Colonic mucosa (tissue), 4 donors: Measurements from ENCODE around the gene MRPS33. TPM values are rescaled to one million over a fixed set of nuclear protein-coding genes. Genes with fewer than 3 reads are reported as not detected.

Experiments
- DNase-seq: peaks from one replicate; pipeline ENCODE4 v3.0.0-alpha.2; 2020
- H3K27ac ChIP-seq: fragments of 200-600 bp; one replicate; pipeline ENCODE4 v1.8.0; 2021
- H3K27me3 ChIP-seq: fragments of 200-600 bp; one replicate; pipeline ENCODE4 v1.8.0; 2021
- H3K36me3 ChIP-seq: fragments of 200-600 bp; one replicate; pipeline ENCODE4 v1.8.0; 2021
- H3K4me1 ChIP-seq: fragments of 200-600 bp; one replicate; pipeline ENCODE4 v1.8.0; 2021; ENCODE audit warnings: mild to moderate bottlenecking
- H3K4me3 ChIP-seq: fragments of 200-600 bp; one replicate; pipeline ENCODE4 v1.8.0; 2021
- H3K9ac ChIP-seq, 2 donors: one replicate each; pipeline ENCODE4 v1.7.0; 2013; ENCODE audit warnings: control low read depth in 2 of 2, low read depth in 2 of 2, low read length in 2 of 2
- H3K9me3 ChIP-seq: fragments of 200-600 bp; one replicate; pipeline ENCODE4 v1.8.0; 2021
- CTCF ChIP-seq: fragments of 200-600 bp; IDR thresholded peaks from one replicate; pipeline ENCODE4 v1.8.0; 2022; ENCODE audit warnings: antibody characterized with exemption, mild to moderate bottlenecking
- intact Hi-C: fragments of 100-400 bp; cut with DNase I; formaldehyde crosslinking; loops from one replicate; pipeline ENCODE4 v1.14.1; 2022
- total RNA-seq, 2 donors: library from RNA; stranded (reverse); fragmentation: NEBNext Ultra II Directional in 1 of 2; extraction: Animal tissue kit (Norgen Biotek cat#: 25700) in 1 of 2; gene quantifications; one replicate each; pipeline ENCODE4 v1.2.1, GENCODE V29; 2021
- donor health status: healthy.
- donor health status: DM: no; HTN: no; CAD: no.
- donor health status: DM: no; HTN: no; CAD: no.

Gene MRPS33
- total RNA-seq, 2 donors from 2014 or later, result 77.3 to 123 TPM

GRCh38 chr7:140990193-140990962, 24.4 kb downstream of the MRPS33 start:
- no peak for DNase-seq
- H3K4me3 ChIP-seq, result no peak overlapping the region
- no peaks in the 10 kb centered on the region for H3K4me1 ChIP-seq
- H3K36me3 ChIP-seq, result no peaks in the 10 kb centered on the region
- no peak overlapping the region for H3K27ac ChIP-seq
- intact Hi-C loops, result no loop called here
- no peak overlapping the region for H3K9ac ChIP-seq
- no peak for TF ChIP-seq CTCF
- H3K9me3 ChIP-seq, result no peaks in the 10 kb centered on the region
- H3K27me3 ChIP-seq, result no peaks in the 10 kb centered on the region

GRCh38 chr7:140989068-140989467, 25.7 kb downstream of the MRPS33 start:
- Histone ChIP-seq H3K9ac (no peak overlapping the region), H3K36me3 (no peaks in the 10 kb centered on the region), H3K27ac (no peak overlapping the region), H3K4me3 (no peak overlapping the region), H3K4me1 (no peaks in the 10 kb centered on the region), H3K9me3 (no peaks in the 10 kb centered on the region), H3K27me3 (no peaks in the 10 kb centered on the region)
- no peak for DNase-seq
- intact Hi-C loops, result loop anchor here (10.0 kb wide), 1 partner anchor 314 kb away; the partner anchor contains the start of gene ADCK2
- no peak for TF ChIP-seq CTCF

GRCh38 chr7:140983802-140984201, 30.9 kb downstream of the MRPS33 start:
- no peak overlapping the region for H3K9ac ChIP-seq
- H3K4me1 ChIP-seq, result no peaks in the 10 kb centered on the region
- H3K27me3 ChIP-seq, result no peaks in the 10 kb centered on the region
- DNase-seq, result peak; percentile 22
- H3K36me3 ChIP-seq, result no peaks in the 10 kb centered on the region
- no peaks in the 10 kb centered on the region for H3K9me3 ChIP-seq
- intact Hi-C loops, result loop anchor here (10.0 kb wide), 1 partner anchor 309 kb away; the partner anchor contains the start of gene ADCK2
- no peak for TF ChIP-seq CTCF
- no peak overlapping the region for H3K4me3 ChIP-seq
- no peak overlapping the region for H3K27ac ChIP-seq

GRCh38 chr7:140982508-140982907, 32.2 kb downstream of the MRPS33 start:
- no peak overlapping the region for H3K4me3 ChIP-seq
- no peaks in the 10 kb centered on the region for H3K4me1 ChIP-seq
- no peaks in the 10 kb centered on the region for H3K9me3 ChIP-seq
- H3K36me3 ChIP-seq, result no peaks in the 10 kb centered on the region
- no peak overlapping the region for H3K9ac ChIP-seq
- intact Hi-C loops, result loop anchor here (10.0 kb wide), 1 partner anchor 308 kb away; the partner anchor contains the start of gene ADCK2
- H3K27me3 ChIP-seq, result no peaks in the 10 kb centered on the region
- no peak for TF ChIP-seq CTCF
- no peak for DNase-seq
- H3K27ac ChIP-seq, result no peak overlapping the region

GRCh38 chr7:140981951-140982350, 32.8 kb downstream of the MRPS33 start:
- intact Hi-C loops, result loop anchor here (10.0 kb wide), 1 partner anchor 307 kb away; the partner anchor contains the start of gene ADCK2
- no peaks in the 10 kb centered on the region for H3K9me3 ChIP-seq
- H3K4me1 ChIP-seq, result no peaks in the 10 kb centered on the region
- DNase-seq, result no peak
- TF ChIP-seq CTCF, result no peak
- H3K9ac ChIP-seq, result no peak overlapping the region
- no peaks in the 10 kb centered on the region for H3K36me3 ChIP-seq
- H3K27me3 ChIP-seq, result no peaks in the 10 kb centered on the region
- no peak overlapping the region for H3K4me3 ChIP-seq
- H3K27ac ChIP-seq, result no peak overlapping the region
